Measurements from ENCODE around the gene LSM4. TPM values are rescaled to one million over a fixed set of nuclear protein-coding genes. Genes with fewer than 3 reads are reported as not detected.

Gene LSM4
- total and polyA plus RNA-seq, 2 of the 4 experiments (the other 2 are of a cell fraction): 44.8 to 118 TPM

DNA sequence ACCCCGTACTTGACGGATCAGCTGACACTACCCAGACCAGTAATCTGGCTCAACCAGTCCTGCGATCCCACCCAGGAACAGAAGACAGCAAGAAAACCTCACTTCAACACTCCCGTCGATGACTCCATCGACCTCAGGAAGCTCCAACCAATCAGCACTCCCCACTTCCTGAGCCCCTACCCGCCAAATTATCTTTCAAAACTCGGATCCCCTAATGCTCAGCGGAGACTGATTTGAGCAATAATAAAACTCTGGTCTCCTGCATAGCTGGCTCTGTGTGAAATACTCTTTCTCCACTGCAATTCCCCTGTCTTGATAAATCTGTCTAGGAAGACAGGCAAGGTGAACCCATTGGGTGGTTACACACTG lies 1.2 kb downstream of the LSM4 start:
- Histone ChIP-seq H3K27ac (ENCODE audit: insufficient read depth, low read length) (peak overlapping the region; percentile 73), H2AFZ (replicated peaks; ENCODE audit: low read length, poor library complexity) (no peak overlapping the region), H3K18ac (ENCODE audit: low read depth, low read length) (no peak overlapping the region), H3K14ac (replicated peaks; ENCODE audit: low read depth, low read length) (peak overlapping the region; percentile 83), H3K9ac (ENCODE audit: low read depth, low read length) (peak overlapping the region; percentile 75), H3K4me2 (ENCODE audit: low read depth, low read length) (peak overlapping the region; percentile 74), H3K23ac (ENCODE audit: low read depth, low read length) (peak overlapping the region; percentile 74; the same call in 1 of the 2 replicates), H3K79me1 (ENCODE audit: low read depth in 1 of 2, low read length in 2 of 2) (peaks cover 40 to 57% of the 10 kb centered on the region in 2 experiments), H2AK9ac (replicated peaks; ENCODE audit: low read depth, low read length, poor library complexity) (peak overlapping the region; percentile 99), H2BK15ac (ENCODE audit: low read depth, low read length) (peak overlapping the region; percentile 26; the same call in 1 of the 3 replicates), H2BK120ac (ENCODE audit: low read depth, low read length) (0 out of 2 replicates have a peak overlapping the region, but pooled peaks have one; percentile 46), H4K91ac (ENCODE audit: insufficient read depth, low read depth, low read length) (peak overlapping the region; percentile 87), H2BK5ac (ENCODE audit: low read depth, low read length, poor library complexity, severe bottlenecking) (peak overlapping the region; percentile 15), H3K4me1 (ENCODE audit: control insufficient read depth, insufficient read depth, low read length) (peaks cover 5% of the 10 kb centered on the region; the same call in 1 of the 2 replicates), H3K9me1 (ENCODE audit: insufficient read depth, low read length) (peaks cover 7% of the 10 kb centered on the region), H3K9me3 (ENCODE audit: control insufficient read depth, insufficient read depth, low read length) (no peaks in the 10 kb centered on the region), H3K56ac (ENCODE audit: extremely low read depth, insufficient read depth, low read length) (peak overlapping the region; percentile 74; the same call in 1 of the 2 replicates), H2BK20ac (ENCODE audit: low read depth, low read length) (0 out of 2 replicates have a peak overlapping the region, but pooled peaks have one; percentile 8), H4K20me1 (ENCODE audit: insufficient read depth, low read length) (0 out of 2 replicates have a peak, but pooled peaks cover 3% of the 10 kb centered on the region), H4K8ac (ENCODE audit: low read depth in 2 of 2, low read length in 2 of 2) (peak overlapping the region; percentile 80 to 88), H3K4me3 (ENCODE audit: insufficient read depth, low read depth, low read length) (peak overlapping the region; percentile 77; the same call in 1 of the 2 replicates), H3K36me3 (ENCODE audit: control insufficient read depth, insufficient read depth, low read length) (no peaks in the 10 kb centered on the region), H4K5ac (ENCODE audit: low read depth, low read length) (peak overlapping the region; percentile 4; the same call in 1 of the 2 replicates), H2AK5ac (ENCODE audit: low read depth, low read length) (peak overlapping the region; percentile 86), H3K4ac (ENCODE audit: low read depth, low read length) (peak overlapping the region; percentile 85), H3K27me3 (ENCODE audit: control insufficient read depth, insufficient read depth, low read length) (no peaks in the 10 kb centered on the region)
- DNase-seq (peak; percentile 33), ATAC-seq (ENCODE audit: low read depth) (no peak)
- WGBS, 2 experiments (ENCODE audit: extremely low coverage in 2 of 2, insufficient read length in 1 of 2): 28% methylated on average over 3 of the region's 9 CpGs; no CpG with 5 or more reads in 1 of the 2 experiments
- TF ChIP-seq NFE2L2 (IDR thresholded peaks at IDR 0.05; ENCODE audit: low read depth, low read length) (no peak), POLR2A (IDR thresholded peaks at IDR 0.05; ENCODE audit: low read depth, low read length) (no peak), MAFK (IDR thresholded peaks at IDR 0.05; ENCODE audit: low read depth, low read length) (no peak)
- POLR2A ChIA-PET (ENCODE audit: unreplicated experiment): interaction anchor here (1.1 to 2.2 kb wide), 3 partner anchors 39 to 42 kb away, joined by 3 to 25 read pairs (median 6); partner anchors contain the start of gene JUND
- dilution Hi-C loops (cut with HindIII; ENCODE audit: low sequenced_read_pairs, unreplicated experiment) (no loop called here), intact Hi-C loops (cut with micrococcal nuclease) (loop anchor here (5.0 kb wide), 1 partner anchor 119 kb away; the partner anchor contains the start of gene RAB3A), in situ Hi-C loops (cut with MboI; ENCODE audit: low sequenced_read_pairs) (loop anchor here (5.0 to 10.0 kb wide), 2 partner anchors 44 to 127 kb away; partner anchors contain the start of gene MPV17L2)
- CTCF ChIA-PET: interaction anchor here (0.5 to 3.7 kb wide), 5 partner anchors 17 to 114 kb away, joined by 3 to 49 read pairs (median 4); partner anchors contain the start of gene JUND
- BruUV-seq (replicated peaks): no TSS peak

Measured in IMR-90 (cell line).